ENCODE results near the gene DLGAP1. TPM values are rescaled to one million over a fixed set of nuclear protein-coding genes. Genes with fewer than 3 reads are reported as not detected.

Gene DLGAP1
- total and polyA plus RNA-seq, 10 donors: 0.11 to 6.0 (median 2.1) TPM

DNA sequence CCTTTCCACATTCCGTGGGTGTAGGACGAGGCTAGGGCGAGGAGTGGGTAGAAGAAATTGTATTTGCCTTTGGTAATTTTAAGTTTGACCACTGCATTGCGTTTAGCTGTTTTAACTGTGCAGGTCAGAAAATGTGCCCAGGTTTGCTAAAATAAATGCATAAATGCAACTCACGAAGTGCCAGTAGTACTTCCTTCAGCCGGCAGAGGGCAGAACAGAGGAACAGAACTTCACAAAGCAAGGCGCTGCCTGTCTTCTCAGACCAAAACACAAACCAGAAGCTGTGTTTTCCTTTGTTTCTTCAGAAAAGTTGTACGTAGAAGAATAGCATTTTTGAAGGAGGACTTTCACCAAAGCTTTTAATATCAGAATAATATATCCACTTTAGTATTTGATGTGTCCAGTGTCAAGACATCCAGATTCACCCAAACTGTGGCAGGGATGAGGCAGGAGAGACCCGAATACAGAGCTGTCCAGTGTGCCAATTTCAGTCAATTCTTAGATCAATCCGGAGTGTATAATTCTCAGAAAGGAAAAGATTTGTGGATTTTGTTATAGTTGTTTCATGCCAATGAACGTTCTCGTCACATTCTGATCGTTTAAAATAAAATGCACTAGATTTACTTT is 348.6 kb downstream of the DLGAP1 start:
- intact Hi-C loops (cut with DNase I; ENCODE audit: low total_unique reads): loop anchor here (10.0 kb wide), 1 partner anchor 948 kb away; no protein-coding TSS in a partner anchor

DNA sequence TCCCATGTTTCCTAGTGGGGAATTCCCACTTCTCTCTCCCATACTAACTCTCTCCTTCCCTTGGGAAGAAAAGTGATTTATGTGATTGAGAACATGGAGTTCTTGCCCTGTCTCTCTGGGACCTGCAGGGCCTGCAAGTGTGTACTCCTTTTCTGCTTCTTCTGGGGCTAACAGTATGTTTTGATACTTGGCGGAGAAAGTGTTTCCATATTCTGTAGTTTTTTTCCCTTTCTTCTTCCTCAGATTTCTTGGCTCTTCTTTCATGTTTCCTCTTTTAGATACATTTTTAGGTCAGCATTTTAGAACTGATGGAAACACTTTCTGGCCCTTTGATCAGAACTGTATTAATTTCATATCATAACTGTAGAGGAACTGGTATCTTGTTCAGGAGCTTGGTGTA is 352.2 kb downstream of the DLGAP1 start:
- intact Hi-C loops (cut with DNase I; ENCODE audit: low total_unique reads): loop anchor here (10.0 kb wide), 1 partner anchor 952 kb away; no protein-coding TSS in a partner anchor
- Histone ChIP-seq H3K27me3 (replicated peaks in 1 of 7) (no peaks in the 10 kb centered on the region), H3K9me3 (peaks cover 0 to 11% (median 0%) of the 10 kb centered on the region in 8 donors), H3K36me3 (no peaks in the 10 kb centered on the region), H3K27ac (no peak overlapping the region), H3K4me3 (no peak overlapping the region), H3K4me1 (no peaks in the 10 kb centered on the region)
- no peak for DNase-seq
- TF ChIP-seq POLR2AphosphoS5 (IDR thresholded peaks at IDR 0.05) (no peak), POLR2A (IDR thresholded peaks at IDR 0.05) (no peak)
- TF ChIP-seq, protein P1, sequence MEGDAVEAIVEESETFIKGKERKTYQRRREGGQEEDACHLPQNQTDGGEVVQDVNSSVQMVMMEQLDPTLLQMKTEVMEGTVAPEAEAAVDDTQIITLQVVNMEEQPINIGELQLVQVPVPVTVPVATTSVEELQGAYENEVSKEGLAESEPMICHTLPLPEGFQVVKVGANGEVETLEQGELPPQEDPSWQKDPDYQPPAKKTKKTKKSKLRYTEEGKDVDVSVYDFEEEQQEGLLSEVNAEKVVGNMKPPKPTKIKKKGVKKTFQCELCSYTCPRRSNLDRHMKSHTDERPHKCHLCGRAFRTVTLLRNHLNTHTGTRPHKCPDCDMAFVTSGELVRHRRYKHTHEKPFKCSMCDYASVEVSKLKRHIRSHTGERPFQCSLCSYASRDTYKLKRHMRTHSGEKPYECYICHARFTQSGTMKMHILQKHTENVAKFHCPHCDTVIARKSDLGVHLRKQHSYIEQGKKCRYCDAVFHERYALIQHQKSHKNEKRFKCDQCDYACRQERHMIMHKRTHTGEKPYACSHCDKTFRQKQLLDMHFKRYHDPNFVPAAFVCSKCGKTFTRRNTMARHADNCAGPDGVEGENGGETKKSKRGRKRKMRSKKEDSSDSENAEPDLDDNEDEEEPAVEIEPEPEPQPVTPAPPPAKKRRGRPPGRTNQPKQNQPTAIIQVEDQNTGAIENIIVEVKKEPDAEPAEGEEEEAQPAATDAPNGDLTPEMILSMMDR (IDR thresholded peaks at IDR 0.05 in 8 of 11, conservative IDR thresholded peaks at IDR 0.05 in 3 of 11): no peak
- WGBS, 5 donors: 96 to 100% (median 97%) methylated on average over 1 of the region's 1 CpG

More for the DNA sequence above, 348.6 kb downstream of the DLGAP1 start:
- TF ChIP-seq, protein P1 (IDR thresholded peaks at IDR 0.05 in 8 of 11, conservative IDR thresholded peaks at IDR 0.05 in 3 of 11): peak in 10 of 11 experiments; percentile 15 to 79 (median 69)
- TF ChIP-seq POLR2A (IDR thresholded peaks at IDR 0.05) (no peak), POLR2AphosphoS5 (IDR thresholded peaks at IDR 0.05) (no peak)
- Histone ChIP-seq H3K4me1 (no peaks in the 10 kb centered on the region), H3K9me3 (no peaks in the 10 kb centered on the region), H3K27ac (no peak overlapping the region), H3K36me3 (no peaks in the 10 kb centered on the region), H3K4me3 (no peak overlapping the region), H3K27me3 (replicated peaks in 1 of 7) (no peaks in the 10 kb centered on the region)
- WGBS, 5 donors: 46 to 55% (median 50%) methylated on average over 13 of the region's 13 CpGs
- no peak for DNase-seq

DNA sequence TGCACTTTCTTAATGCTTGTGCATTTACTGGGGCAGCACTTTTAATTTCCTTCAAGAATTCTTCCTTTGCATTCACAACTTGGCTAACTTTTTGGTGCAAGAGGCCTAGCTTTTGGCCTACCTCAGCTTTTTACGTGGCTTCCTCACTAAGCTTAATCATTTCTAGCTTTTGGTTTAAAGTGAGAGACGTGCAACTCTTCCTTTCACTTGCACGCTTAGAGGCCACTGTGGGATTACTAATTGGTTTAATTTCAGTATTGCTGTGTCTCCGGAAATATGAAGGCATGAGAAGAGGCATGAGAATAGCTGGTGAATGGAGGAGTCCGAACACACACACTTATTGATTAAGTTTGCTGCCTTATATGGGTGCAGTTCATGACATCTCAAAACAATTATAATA is 354.1 kb downstream of the DLGAP1 start:
- H3K36me3 ChIP-seq: no peaks in the 10 kb centered on the region
- H3K27ac ChIP-seq: no peak overlapping the region
- peaks cover 0 to 11% (median 0%) of the 10 kb centered on the region in 8 donors for H3K9me3 ChIP-seq
- H3K4me3 ChIP-seq: no peak overlapping the region
- intact Hi-C loops (cut with DNase I; ENCODE audit: low total_unique reads): loop anchor here (10.0 kb wide), 1 partner anchor 954 kb away; no protein-coding TSS in a partner anchor
- no peaks in the 10 kb centered on the region for H3K4me1 ChIP-seq
- 77 to 94% (median 82%) methylated on average over 5 of the region's 5 CpGs for WGBS, 5 donors
- no peak for DNase-seq
- TF ChIP-seq, protein P1 (IDR thresholded peaks at IDR 0.05 in 8 of 11, conservative IDR thresholded peaks at IDR 0.05 in 3 of 11): no peak
- TF ChIP-seq POLR2AphosphoS5 (IDR thresholded peaks at IDR 0.05) (no peak), POLR2A (IDR thresholded peaks at IDR 0.05) (no peak)
- no peaks in the 10 kb centered on the region for H3K27me3 ChIP-seq (replicated peaks in 1 of 7)

DNA sequence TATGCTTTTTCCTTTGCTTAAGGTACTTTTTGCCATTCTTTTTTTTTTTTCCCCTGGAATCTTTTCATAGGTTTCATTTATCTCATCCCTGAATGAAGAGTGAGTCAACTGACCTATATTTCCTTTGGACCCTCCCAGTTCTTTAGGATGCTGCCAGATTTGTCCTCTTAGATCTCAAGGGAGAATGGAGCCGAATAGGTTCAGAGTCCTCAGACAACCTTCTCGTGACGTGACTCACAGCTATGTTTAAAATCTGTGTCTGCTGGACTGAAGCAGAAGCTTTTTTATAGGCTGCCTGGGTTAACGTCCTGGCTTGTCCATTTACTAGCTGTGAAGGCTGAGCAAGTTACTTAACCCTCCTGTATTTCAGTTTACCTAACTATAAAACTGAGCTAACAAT is 358.6 kb downstream of the DLGAP1 start:
- TF ChIP-seq POLR2AphosphoS5 (IDR thresholded peaks at IDR 0.05) (no peak), POLR2A (IDR thresholded peaks at IDR 0.05) (no peak)
- TF ChIP-seq, protein P1 (IDR thresholded peaks at IDR 0.05 in 8 of 11, conservative IDR thresholded peaks at IDR 0.05 in 3 of 11): no peak
- Histone ChIP-seq H3K9me3 (peaks cover 0 to 11% (median 0%) of the 10 kb centered on the region in 8 donors), H3K4me3 (no peak overlapping the region), H3K27ac (no peak overlapping the region), H3K36me3 (no peaks in the 10 kb centered on the region), H3K27me3 (replicated peaks in 1 of 7) (peaks cover 0 to 3% (median 0%) of the 10 kb centered on the region in 7 donors), H3K4me1 (no peaks in the 10 kb centered on the region)
- intact Hi-C loops (cut with DNase I; ENCODE audit: low total_unique reads): no loop called here
- 61 to 83% (median 80%) methylated on average over 4 of the region's 4 CpGs for WGBS, 5 donors
- no peak for DNase-seq

Data from spleen (tissue), 11 donors.